Measurements from ENCODE around the gene KANSL1. TPM values are rescaled to one million over a fixed set of nuclear protein-coding genes. Genes with fewer than 3 reads are reported as not detected.
A peak's percentile ranks its signal among the peaks of the same experiment; 100 is the strongest.

KANSL1 gene
- total and polyA plus RNA-seq, 9 of the 15 experiments (the other 6 are each of a cell fraction or from before 2014, with no cell fraction given): 3.6 to 55.4 (median 31.8) TPM

DNA sequence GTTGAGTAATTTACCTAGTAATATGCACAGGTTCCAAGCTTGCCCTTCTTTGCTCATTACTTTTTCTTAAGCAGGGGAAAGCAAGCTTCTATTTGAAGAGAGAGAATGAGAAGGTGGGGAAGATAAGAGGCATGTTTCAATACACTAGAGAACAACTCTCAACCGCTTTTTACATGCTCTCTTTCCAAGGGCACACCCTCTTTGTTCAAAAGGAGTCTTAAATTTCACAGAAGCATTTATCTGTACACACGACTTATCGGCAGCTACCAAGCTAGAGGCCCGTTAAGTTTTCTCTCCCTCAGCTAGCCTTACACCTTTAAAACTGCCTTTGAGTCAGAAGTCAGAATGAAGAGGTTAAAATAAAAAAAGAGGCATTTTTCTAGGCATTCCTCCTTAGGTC is 114.6 kb downstream of the KANSL1 start (continued):
- TF ChIP-seq CHD2 (IDR thresholded peaks at IDR 0.05; ENCODE audit: low read depth, low read length) (no peak), MYC (IDR thresholded peaks at IDR 0.05; ENCODE audit: low read depth, low read length) (peak; percentile 50; the same call in 1 of the 2 replicates), MYC (CRISPR knock-in tag; IDR thresholded peaks at IDR 0.05; ENCODE audit: borderline replicate concordance, low read depth) (no peak), ZNF592 (IDR thresholded peaks at IDR 0.05) (peak; percentile 77), STAT5A (IDR thresholded peaks at IDR 0.05; ENCODE audit: borderline replicate concordance, low read length) (no peak), SMAD3 (CRISPR knock-in tag; conservative IDR thresholded peaks at IDR 0.05) (no peak), SMARCA4 (IDR thresholded peaks at IDR 0.05) (peak; percentile 70), DPF2 (IDR thresholded peaks at IDR 0.05) (peak; percentile 82), NCOR1 (IDR thresholded peaks at IDR 0.05) (peak; percentile 44; the same call in 1 of the 2 replicates), ZEB2 (IDR thresholded peaks at IDR 0.05) (peak; percentile 10; the same call in 1 of the 2 replicates), PHB2 (IDR thresholded peaks at IDR 0.05; ENCODE audit: low read depth) (no peak), ZNF280A (IDR thresholded peaks at IDR 0.05; ENCODE audit: low read depth, partially characterized antibody) (no peak), EP300 (IDR thresholded peaks at IDR 0.05; ENCODE audit: low read length) (peak; percentile 74; the same call in 1 of the 2 replicates), POLR2A (conservative IDR thresholded peaks at IDR 0.05) (no peak), CBFA2T3 (IDR thresholded peaks at IDR 0.05) (peak; percentile 69), CBX5 (IDR thresholded peaks at IDR 0.05; ENCODE audit: borderline replicate concordance, low read depth) (no peak), RCOR1 (IDR thresholded peaks at IDR 0.05; ENCODE audit: borderline replicate concordance in 1 of 2, low read depth in 2 of 2, low read length in 2 of 2) (peak in 1 of 2 experiments; percentile 24; a peak in 1 of 4 replicates)
- TF ChIP-seq, protein P1, sequence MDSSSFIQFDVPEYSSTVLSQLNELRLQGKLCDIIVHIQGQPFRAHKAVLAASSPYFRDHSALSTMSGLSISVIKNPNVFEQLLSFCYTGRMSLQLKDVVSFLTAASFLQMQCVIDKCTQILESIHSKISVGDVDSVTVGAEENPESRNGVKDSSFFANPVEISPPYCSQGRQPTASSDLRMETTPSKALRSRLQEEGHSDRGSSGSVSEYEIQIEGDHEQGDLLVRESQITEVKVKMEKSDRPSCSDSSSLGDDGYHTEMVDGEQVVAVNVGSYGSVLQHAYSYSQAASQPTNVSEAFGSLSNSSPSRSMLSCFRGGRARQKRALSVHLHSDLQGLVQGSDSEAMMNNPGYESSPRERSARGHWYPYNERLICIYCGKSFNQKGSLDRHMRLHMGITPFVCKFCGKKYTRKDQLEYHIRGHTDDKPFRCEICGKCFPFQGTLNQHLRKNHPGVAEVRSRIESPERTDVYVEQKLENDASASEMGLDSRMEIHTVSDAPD (CRISPR knock-in tag; IDR thresholded peaks at IDR 0.05): no peak
- TF ChIP-seq, protein P2, sequence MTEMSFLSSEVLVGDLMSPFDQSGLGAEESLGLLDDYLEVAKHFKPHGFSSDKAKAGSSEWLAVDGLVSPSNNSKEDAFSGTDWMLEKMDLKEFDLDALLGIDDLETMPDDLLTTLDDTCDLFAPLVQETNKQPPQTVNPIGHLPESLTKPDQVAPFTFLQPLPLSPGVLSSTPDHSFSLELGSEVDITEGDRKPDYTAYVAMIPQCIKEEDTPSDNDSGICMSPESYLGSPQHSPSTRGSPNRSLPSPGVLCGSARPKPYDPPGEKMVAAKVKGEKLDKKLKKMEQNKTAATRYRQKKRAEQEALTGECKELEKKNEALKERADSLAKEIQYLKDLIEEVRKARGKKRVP (CRISPR knock-in tag; IDR thresholded peaks at IDR 0.05): no peak

All from K562 (cell line).